Body of pancreas (tissue), 4 donors: Measurements from ENCODE around the gene TRAF5.

Experiments
- POLR2A ChIP-seq, 3 donors: fragments of 450-650 bp; IDR thresholded peaks; one replicate each; pipeline ENCODE4 v1.6.1; 2016; ENCODE audit warnings: antibody characterized with exemption in 3 of 3, mild to moderate bottlenecking in 2 of 3
- TF ChIP-seq, protein P1 (sequence below), 7 experiments: fragments of 450-650 bp in 4 of 7; fragments of 200-600 bp in 3 of 7; sonication (generic) in 3 of 7; IDR thresholded peaks; one replicate each; pipeline ENCODE4 v1.5.1; 2016 to 2019; ENCODE audit warnings: antibody characterized with exemption in 7 of 7

DNA sequence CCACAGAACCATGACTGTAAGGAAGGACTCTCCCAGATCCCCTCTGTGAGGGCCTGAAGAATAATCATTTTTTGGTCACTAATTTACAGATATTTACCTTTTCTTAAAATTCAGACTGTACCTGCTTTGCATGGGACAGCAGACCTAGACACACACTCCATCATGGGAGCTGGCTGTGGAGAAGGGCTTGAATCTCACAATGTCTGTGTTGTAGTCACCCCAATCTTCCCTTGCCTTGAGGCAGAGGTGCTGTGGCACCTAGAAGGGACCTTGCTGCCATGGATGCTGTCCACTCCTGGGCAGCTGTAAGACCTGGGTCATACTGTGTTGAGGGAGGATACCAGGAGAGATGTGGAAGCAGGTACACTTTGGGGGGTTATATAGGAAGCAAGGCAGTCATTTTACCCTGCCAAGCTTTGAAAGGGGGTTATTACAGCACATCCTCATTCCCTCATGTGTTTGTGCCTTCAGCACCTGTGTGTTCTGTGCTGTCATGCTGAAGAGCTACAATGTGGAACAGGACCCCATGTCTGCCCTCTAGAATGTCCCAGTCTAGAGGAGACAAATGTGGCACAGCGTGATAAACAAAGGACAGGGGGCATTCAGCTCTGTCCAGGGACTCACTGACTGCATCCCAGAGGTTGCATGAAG, 27.1 kb downstream of the TRAF5 start:
- TF ChIP-seq, protein P1, sequence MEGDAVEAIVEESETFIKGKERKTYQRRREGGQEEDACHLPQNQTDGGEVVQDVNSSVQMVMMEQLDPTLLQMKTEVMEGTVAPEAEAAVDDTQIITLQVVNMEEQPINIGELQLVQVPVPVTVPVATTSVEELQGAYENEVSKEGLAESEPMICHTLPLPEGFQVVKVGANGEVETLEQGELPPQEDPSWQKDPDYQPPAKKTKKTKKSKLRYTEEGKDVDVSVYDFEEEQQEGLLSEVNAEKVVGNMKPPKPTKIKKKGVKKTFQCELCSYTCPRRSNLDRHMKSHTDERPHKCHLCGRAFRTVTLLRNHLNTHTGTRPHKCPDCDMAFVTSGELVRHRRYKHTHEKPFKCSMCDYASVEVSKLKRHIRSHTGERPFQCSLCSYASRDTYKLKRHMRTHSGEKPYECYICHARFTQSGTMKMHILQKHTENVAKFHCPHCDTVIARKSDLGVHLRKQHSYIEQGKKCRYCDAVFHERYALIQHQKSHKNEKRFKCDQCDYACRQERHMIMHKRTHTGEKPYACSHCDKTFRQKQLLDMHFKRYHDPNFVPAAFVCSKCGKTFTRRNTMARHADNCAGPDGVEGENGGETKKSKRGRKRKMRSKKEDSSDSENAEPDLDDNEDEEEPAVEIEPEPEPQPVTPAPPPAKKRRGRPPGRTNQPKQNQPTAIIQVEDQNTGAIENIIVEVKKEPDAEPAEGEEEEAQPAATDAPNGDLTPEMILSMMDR (IDR thresholded peaks at IDR 0.05), result no peak
- TF ChIP-seq POLR2A (IDR thresholded peaks at IDR 0.05), result no peak
